ENCODE results near the gene PPP1R37. TPM values are rescaled to one million over a fixed set of nuclear protein-coding genes. Genes with fewer than 3 reads are reported as not detected.

The PPP1R37 gene
- polyA plus RNA-seq, 3 donors = 0.10 to 11.8 (median 0.22) TPM

GRCh38 chr19:45151821-45152503 is 59.0 kb downstream of the PPP1R37 start:
- DNase-seq = no peak
- H3K4me1 Mint-ChIP-seq = peaks cover 18% of the 10 kb centered on the region
- whole genome bisulfite sequencing (ENCODE audit: insufficient coverage) = 17% methylated on average over 64 of the region's 64 CpGs
- Histone ChIP-seq H3K27ac (ENCODE audit: low read depth in 1 of 2, low read length in 2 of 2) (no peak overlapping the region), H4K20me1 (ENCODE audit: insufficient read depth, low read length) (no peaks in the 10 kb centered on the region), H3K9me3 (replicated peaks in 1 of 2; ENCODE audit: control insufficient read depth in 1 of 2, insufficient read depth in 1 of 2, low read length in 2 of 2) (peaks cover 0 to 19% of the 10 kb centered on the region in 2 donors), H3K27me3 (ENCODE audit: control insufficient read depth in 2 of 2, insufficient read depth in 2 of 2, low read length in 2 of 2) (peaks cover 14 to 42% of the 10 kb centered on the region in 2 donors), H3K9ac (ENCODE audit: insufficient read depth, low read length, poor library complexity, severe bottlenecking) (no peak overlapping the region), H3K4me1 (ENCODE audit: control insufficient read depth in 1 of 2, insufficient read depth in 2 of 2, low read length in 2 of 2) (peaks cover 14 to 24% of the 10 kb centered on the region in 2 donors), H3K4me3 (replicated peaks in 1 of 3; ENCODE audit: low read depth in 2 of 3, low read length in 3 of 3) (peak overlapping the region in 1 of 3 experiments; percentile 44), H2AFZ (ENCODE audit: insufficient read depth, low read depth, low read length, poor library complexity, severe bottlenecking) (no peak overlapping the region), H3K36me3 (replicated peaks in 1 of 2; ENCODE audit: control insufficient read depth in 1 of 2, insufficient read depth in 2 of 2, low read length in 2 of 2) (no peaks in the 10 kb centered on the region), H3K79me2 (ENCODE audit: insufficient read depth, low read length) (no peaks in the 10 kb centered on the region), H3K4me2 (replicated peaks; ENCODE audit: extremely low read depth, low read length, poor library complexity, severe bottlenecking) (peak overlapping the region; percentile 57)
- H3K27ac Mint-ChIP-seq = no peak overlapping the region
- peak overlapping the region; percentile 20 to 88 for H3K4me3 Mint-ChIP-seq
- H3K36me3 Mint-ChIP-seq = peaks cover 5 to 7% of the 10 kb centered on the region in 2 donors
- no peak for TF ChIP-seq CTCF (IDR thresholded peaks at IDR 0.05)
- intact Hi-C loops (cut with micrococcal nuclease) = no loop called here
- peaks cover 37 to 61% (median 50%) of the 10 kb centered on the region in 3 donors for H3K27me3 Mint-ChIP-seq (ENCODE audit: low read depth in 3 of 3)
- peaks cover 0 to 18% (median 10%) of the 10 kb centered on the region in 7 donors for H3K9me3 Mint-ChIP-seq

GRCh38 chr19:45152504-45153338 is 59.7 kb downstream of the PPP1R37 start:
- Histone ChIP-seq H4K20me1 (ENCODE audit: insufficient read depth, low read length) (no peaks in the 10 kb centered on the region), H3K36me3 (replicated peaks in 1 of 2; ENCODE audit: control insufficient read depth in 1 of 2, insufficient read depth in 2 of 2, low read length in 2 of 2) (no peaks in the 10 kb centered on the region), H3K4me1 (ENCODE audit: control insufficient read depth in 1 of 2, insufficient read depth in 2 of 2, low read length in 2 of 2) (peaks cover 14 to 24% of the 10 kb centered on the region in 2 donors), H3K4me3 (replicated peaks in 1 of 3; ENCODE audit: low read depth in 2 of 3, low read length in 3 of 3) (peak overlapping the region in 1 of 3 experiments; percentile 44), H2AFZ (ENCODE audit: insufficient read depth, low read depth, low read length, poor library complexity, severe bottlenecking) (peak overlapping the region; percentile 21), H3K27ac (ENCODE audit: low read depth in 1 of 2, low read length in 2 of 2) (no peak overlapping the region), H3K4me2 (replicated peaks; ENCODE audit: extremely low read depth, low read length, poor library complexity, severe bottlenecking) (peak overlapping the region; percentile 57), H3K9ac (ENCODE audit: insufficient read depth, low read length, poor library complexity, severe bottlenecking) (no peak overlapping the region), H3K9me3 (replicated peaks in 1 of 2; ENCODE audit: control insufficient read depth in 1 of 2, insufficient read depth in 1 of 2, low read length in 2 of 2) (peaks cover 0 to 19% of the 10 kb centered on the region in 2 donors), H3K27me3 (ENCODE audit: control insufficient read depth in 2 of 2, insufficient read depth in 2 of 2, low read length in 2 of 2) (peaks cover 14 to 42% of the 10 kb centered on the region in 2 donors), H3K79me2 (ENCODE audit: insufficient read depth, low read length) (no peaks in the 10 kb centered on the region)
- H3K9me3 Mint-ChIP-seq = peaks cover 0 to 18% (median 10%) of the 10 kb centered on the region in 7 donors
- peak overlapping the region; percentile 27 to 88 for H3K4me3 Mint-ChIP-seq
- intact Hi-C loops (cut with micrococcal nuclease) = no loop called here
- no peak overlapping the region for H3K27ac Mint-ChIP-seq
- no peak for TF ChIP-seq CTCF (IDR thresholded peaks at IDR 0.05)
- H3K27me3 Mint-ChIP-seq (ENCODE audit: low read depth in 3 of 3) = peaks cover 38 to 63% (median 55%) of the 10 kb centered on the region in 3 donors
- DNase-seq = no peak
- 5% methylated on average over 88 of the region's 91 CpGs for WGBS (ENCODE audit: insufficient coverage)
- H3K4me1 Mint-ChIP-seq = peaks cover 18% of the 10 kb centered on the region
- H3K36me3 Mint-ChIP-seq = peaks cover 0 to 7% of the 10 kb centered on the region in 2 donors
